H1 (cell line): Measurements from ENCODE around the gene S1PR3. TPM values are rescaled to one million over a fixed set of nuclear protein-coding genes. Genes with fewer than 3 reads are reported as not detected.

ENCODE experiments used
- polyA plus RNA-seq, 7 experiments: library from polyadenylated mRNA; depleted of rRNA in 3 of 7; stranded (reverse) in 5 of 7; unstranded in 2 of 7; fragments of >200 nt in 5 of 7; fragments of 200-250 nt in 2 of 7; gene quantifications; 1 replicate in 5 of 7; 2 replicates in 1 of 7; 4 replicates in 1 of 7; pipeline versions ENCODE4 v1.2.1 to v1.2.3, GENCODE V29; 2011 to 2013; ENCODE audit warnings: missing spikeins in 2 of 7, mixed read lengths in 2 of 7
- total RNA-seq: library from RNA; stranded (reverse); fragmentation: NEBNext Ultra II Directional; extraction: Animal tissue kit (Norgen Biotek cat#: 25700); gene quantifications from 2 replicates; pipeline ENCODE4 v1.2.1, GENCODE V29; 2021

S1PR3 gene
- total and polyA plus RNA-seq, 2 of the 8 experiments (the other 6 are each of a cell fraction or from before 2014, with no cell fraction given) = 3.7 to 6.4 TPM

Other genes starting within 250 kb of the S1PR3 start
- gene SHC3, start 187.3 kb downstream of the S1PR3 start, total RNA-seq = 7.1 and 8.4 TPM in 2 replicates
- gene SHC3, start 187.3 kb downstream of the S1PR3 start, polyA plus RNA-seq (2011; rRNA removed) = 1.2 and 1.4 TPM in 2 replicates